ENCODE measurements around the gene ALDH8A1.

- TF ChIP-seq CTCF (IDR thresholded peaks at IDR 0.05; ENCODE audit: insufficient read depth, low read length, poor library complexity, severe bottlenecking) = no peak
- TF ChIP-seq EZH2phosphoT487 (conservative IDR thresholded peaks at IDR 0.05; ENCODE audit: low read length) = no peak
These were observed 17.8 kb downstream of the ALDH8A1 start for GRCh38 chr6:134932098-134932497.

Data from SU-DHL-6 (cell line).